CD4-positive, alpha-beta memory T cell (primary cell): ENCODE data around the gene TYROBP. TPM values are rescaled to one million over a fixed set of nuclear protein-coding genes. Genes with fewer than 3 reads are reported as not detected.

Source experiments
- CTCF ChIA-PET: fragments of 350-600 bp; sonication (Branson Sonifier 250); formaldehyde crosslinking; loops from one replicate; lab custom pipeline; 2021; ENCODE audit warnings: inconsistent platforms; ENCODE audit not compliant: partially characterized antibody; lab: Charles Lee
- POLR2A ChIA-PET: fragments of 350-600 bp; sonication (Branson Sonifier 250); formaldehyde crosslinking; loops from one replicate; lab custom pipeline; 2021; ENCODE audit not compliant: partially characterized antibody; lab: Charles Lee
- DNase-seq, 5 donors: peaks; one replicate each; pipeline versions ENCODE4 v3.0.0 to v3.0.0-alpha.2; 2020 to 2022; ENCODE audit warnings: mixed read lengths in 1 of 5
- H3K27ac ChIP-seq: one replicate; pipeline ENCODE4 v1.7.0; 2013; ENCODE audit warnings: low read depth, low read length
- H3K27me3 ChIP-seq: 2 replicates; pipeline ENCODE4 v1.7.0; 2013; ENCODE audit warnings: mild to moderate bottlenecking, low read length, moderate library complexity; ENCODE audit not compliant: insufficient read depth
- H3K36me3 ChIP-seq: 2 replicates; pipeline ENCODE4 v1.7.0; 2013; ENCODE audit warnings: mild to moderate bottlenecking, low read length, moderate library complexity; ENCODE audit not compliant: insufficient read depth
- H3K4me1 ChIP-seq: 2 replicates; pipeline ENCODE4 v1.7.0; 2013; ENCODE audit warnings: mild to moderate bottlenecking, low read length, moderate library complexity; ENCODE audit not compliant: insufficient read depth
- H3K4me3 ChIP-seq, 2 donors: one replicate each; pipeline ENCODE4 v1.7.0; 2013; ENCODE audit warnings: low read length in 2 of 2, mild to moderate bottlenecking in 1 of 2
- H3K9me3 ChIP-seq, 2 donors: one replicate each; pipeline ENCODE4 v1.7.0; 2013; ENCODE audit warnings: low read length in 2 of 2, control low read depth in 1 of 2; ENCODE audit not compliant: control insufficient read depth in 1 of 2
- H3K27ac Mint-ChIP-seq, 7 donors: one replicate each; pipeline ENCODE4 v1.8.0; 2020 to 2021; ENCODE audit warnings: mixed read lengths in 7 of 7, mild to moderate bottlenecking in 6 of 7, inconsistent platforms in 3 of 7, moderate library complexity in 3 of 7
- H3K27me3 Mint-ChIP-seq, 2 donors: one replicate each; pipeline ENCODE4 v1.8.0; 2020 to 2021; ENCODE audit warnings: mixed read lengths in 2 of 2
- H3K36me3 Mint-ChIP-seq, 2 donors: one replicate each; pipeline ENCODE4 v1.8.0; 2020 to 2021; ENCODE audit warnings: mixed read lengths in 2 of 2, inconsistent platforms in 1 of 2, mild to moderate bottlenecking in 1 of 2
- H3K4me1 Mint-ChIP-seq, 4 donors: one replicate each; pipeline ENCODE4 v1.8.0; 2020 to 2021; ENCODE audit warnings: mixed read lengths in 4 of 4, mild to moderate bottlenecking in 1 of 4
- H3K4me3 Mint-ChIP-seq, 8 donors: one replicate each; pipeline ENCODE4 v1.8.0; 2020 to 2021; ENCODE audit warnings: mixed read lengths in 8 of 8, mild to moderate bottlenecking in 7 of 8, moderate library complexity in 6 of 8, inconsistent platforms in 3 of 8
- H3K9me3 Mint-ChIP-seq, 8 donors: one replicate each; pipeline ENCODE4 v1.8.0; 2020 to 2021; ENCODE audit warnings: mixed read lengths in 8 of 8, mild to moderate bottlenecking in 5 of 8, inconsistent platforms in 3 of 8, moderate library complexity in 1 of 8
- intact Hi-C: fragments of 100-400 bp; cut with micrococcal nuclease; formaldehyde crosslinking; loops from one replicate; pipeline ENCODE4 v1.15.1; 2023
- polyA plus RNA-seq, 2 donors: library from polyadenylated mRNA; unstranded; fragments of 300-500 nt; fragmentation: Illumina TruSeq; gene quantifications; one replicate each; pipeline ENCODE4 v1.2.3, GENCODE V29; 2021
- total RNA-seq, 2 experiments: library from RNA; stranded (reverse); gene quantifications; one replicate each; pipeline ENCODE4 v1.2.3, GENCODE V29; 2021

Gene TYROBP
- total and polyA plus RNA-seq, 4 experiments from 2014 or later, result 2.3 to 17.3 (median 7.6) TPM

- peaks cover 7 to 29% of the 10 kb centered on the region in 2 donors for H3K36me3 Mint-ChIP-seq
- Histone ChIP-seq H3K27ac (peak within 1 kb of the TSS; percentile 100), H3K36me3 (peaks cover 2% of the 10 kb centered on the region), H3K9me3 (no peaks in the 10 kb centered on the region), H3K4me3 (peak within 1 kb of the TSS; percentile 92 to 96), H3K27me3 (no peaks in the 10 kb centered on the region), H3K4me1 (peaks cover 53% of the 10 kb centered on the region)
- H3K9me3 Mint-ChIP-seq, result no peaks in the 10 kb centered on the region
- H3K4me1 Mint-ChIP-seq, result peaks cover 22 to 78% (median 50%) of the 10 kb centered on the region in 4 donors
- H3K27ac Mint-ChIP-seq, result peak within 1 kb of the TSS; percentile 92 to 99 (median 98)
- CTCF ChIA-PET, result no interaction called here
- H3K4me3 Mint-ChIP-seq, result peak within 1 kb of the TSS; percentile 88 to 100 (median 99)
- peak; percentile 60 to 78 (median 72) for DNase-seq
- H3K27me3 Mint-ChIP-seq, result no peaks in the 10 kb centered on the region
- POLR2A ChIA-PET, result interaction anchor here (1.5 to 5.2 kb wide), 7 partner anchors 21 to 157 kb away, joined by 3 to 73 read pairs (median 9); partner anchors contain the start of genes PSENEN and U2AF1L4
- intact Hi-C loops, result loop anchor here (2.0 to 5.0 kb wide), 2 partner anchors 157 to 690 kb away; partner anchors contain the start of genes PSENEN and U2AF1L4
Observed at GRCh38 chr19:35901854-35902661, 6.0 kb downstream of the TYROBP start, which contains the start of gene HCST. Gene HCST (plus strand): TSS chr19:35902529. CDS start chr19:35902594, 65 bp downstream.

- Histone ChIP-seq H3K4me1 (peaks cover 62% of the 10 kb centered on the region), H3K9me3 (no peaks in the 10 kb centered on the region), H3K27ac (peak overlapping the region; percentile 100), H3K27me3 (no peaks in the 10 kb centered on the region), H3K4me3 (peak overlapping the region in 1 of 2 donors; percentile 96), H3K36me3 (peaks cover 11% of the 10 kb centered on the region)
- peak overlapping the region; percentile 94 to 100 (median 99) for H3K4me3 Mint-ChIP-seq
- intact Hi-C loops, result loop anchor here (5.0 kb wide), 1 partner anchor 689 kb away; no protein-coding TSS in a partner anchor
- ChIA-PET POLR2A (interaction anchor here (0.6 to 2.6 kb wide), 14 partner anchors 8 to 205 kb away, joined by 3 to 24 read pairs (median 4); partner anchors contain the start of genes IGFLR1 and KMT2B), CTCF (interaction anchor here (0.8 kb wide), 1 partner anchor 30 kb away, joined by 4 read pairs; no protein-coding TSS in a partner anchor)
- no peak for DNase-seq
- peaks cover 21 to 75% (median 52%) of the 10 kb centered on the region in 4 donors for H3K4me1 Mint-ChIP-seq
- H3K36me3 Mint-ChIP-seq, result peaks cover 7 to 29% of the 10 kb centered on the region in 2 donors
- H3K27ac Mint-ChIP-seq, result peak overlapping the region; percentile 92 to 99 (median 98)
- H3K9me3 Mint-ChIP-seq, result no peaks in the 10 kb centered on the region
- H3K27me3 Mint-ChIP-seq, result no peaks in the 10 kb centered on the region
Observed at GRCh38 chr19:35901055-35901644, 6.9 kb downstream of the TYROBP start.

DNA sequence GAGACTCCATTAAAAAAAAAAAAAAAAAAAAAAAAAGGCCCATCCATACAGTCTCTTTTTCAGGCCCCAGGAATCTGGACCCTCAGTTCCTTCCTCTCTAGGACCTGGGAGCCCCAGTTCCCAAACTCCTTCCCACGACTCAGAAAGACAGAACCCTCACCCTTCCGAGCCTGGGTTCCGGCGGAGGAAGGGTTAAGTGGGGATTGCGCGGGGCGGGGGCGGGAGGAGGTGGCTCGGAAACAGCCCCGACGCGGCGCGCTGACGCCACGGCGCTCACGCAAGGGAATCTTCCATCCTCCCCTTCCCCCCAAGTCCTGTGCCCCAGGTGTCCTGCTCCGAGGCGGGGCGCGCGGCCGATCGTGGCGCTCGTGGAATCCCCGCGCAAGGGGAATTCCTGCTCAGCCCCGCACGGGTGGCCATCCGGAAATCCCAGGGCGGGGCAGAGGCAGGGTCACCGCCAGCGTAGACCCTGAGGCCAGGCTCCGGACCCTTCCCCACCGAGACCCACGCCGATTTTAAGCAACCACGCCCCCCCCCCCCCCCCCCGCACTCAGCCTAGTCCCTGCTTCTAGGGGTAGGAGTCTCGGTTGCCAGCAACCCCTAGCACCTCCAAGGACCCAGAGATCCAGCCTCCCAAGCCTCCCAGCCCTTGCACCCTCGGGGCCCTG, 8.4 kb downstream of the TYROBP start:
- POLR2A ChIA-PET, result interaction anchor here (1.1 to 2.3 kb wide), 7 partner anchors 12 to 252 kb away, joined by 3 to 24 read pairs (median 10); partner anchors contain the start of genes COX6B1 and KMT2B
- H3K9me3 Mint-ChIP-seq, result no peaks in the 10 kb centered on the region
- CTCF ChIA-PET, result interaction anchor here (1.0 kb wide), 1 partner anchor 26 kb away, joined by 3 read pairs; no protein-coding TSS in a partner anchor
- peak overlapping the region; percentile 92 to 99 (median 98) for H3K27ac Mint-ChIP-seq
- DNase-seq, result peak; percentile 86 to 94 (median 88)
- peak overlapping the region; percentile 94 to 100 (median 98) for H3K4me3 Mint-ChIP-seq
- Histone ChIP-seq H3K27me3 (no peaks in the 10 kb centered on the region), H3K27ac (peak overlapping the region; percentile 100), H3K36me3 (peaks cover 19% of the 10 kb centered on the region), H3K4me3 (peak overlapping the region; percentile 52 to 96), H3K9me3 (no peaks in the 10 kb centered on the region), H3K4me1 (peaks cover 67% of the 10 kb centered on the region)
- intact Hi-C loops, result loop anchor here (1.0 to 10.0 kb wide), 4 partner anchors 32 to 687 kb away; partner anchors contain the start of genes OVOL3, POLR2I and TBCB
- H3K4me1 Mint-ChIP-seq, result peaks cover 23 to 73% (median 53%) of the 10 kb centered on the region in 4 donors
- H3K36me3 Mint-ChIP-seq, result peaks cover 13 to 36% of the 10 kb centered on the region in 2 donors
- H3K27me3 Mint-ChIP-seq, result no peaks in the 10 kb centered on the region

DNA sequence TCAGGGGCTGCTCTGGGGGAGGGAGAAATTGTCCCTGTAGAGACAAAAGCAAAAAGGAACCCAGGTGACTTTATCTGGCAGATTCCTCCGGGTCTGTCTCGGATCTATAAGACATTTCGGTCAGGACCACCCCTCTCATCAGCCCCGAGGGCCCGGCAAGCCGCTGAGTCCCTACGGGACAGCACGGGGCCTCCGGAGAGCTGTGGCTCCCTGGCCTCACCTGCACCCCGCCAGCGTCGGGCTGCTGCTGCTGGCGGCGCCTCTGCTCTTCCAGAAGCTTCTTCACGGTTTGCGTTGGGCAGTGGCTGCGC, 9.6 kb downstream of the TYROBP start:
- no peaks in the 10 kb centered on the region for H3K27me3 Mint-ChIP-seq
- peaks cover 16 to 61% (median 42%) of the 10 kb centered on the region in 4 donors for H3K4me1 Mint-ChIP-seq
- H3K4me3 Mint-ChIP-seq, result peak overlapping the region; percentile 94 to 100 (median 98)
- CTCF ChIA-PET, result interaction anchor here (0.9 kb wide), 1 partner anchor 16 kb away, joined by 5 read pairs; no protein-coding TSS in a partner anchor
- Histone ChIP-seq H3K4me1 (peaks cover 57% of the 10 kb centered on the region), H3K9me3 (no peaks in the 10 kb centered on the region), H3K36me3 (peaks cover 27% of the 10 kb centered on the region), H3K4me3 (peak overlapping the region; percentile 84 to 96), H3K27ac (peak overlapping the region; percentile 100), H3K27me3 (no peaks in the 10 kb centered on the region)
- intact Hi-C loops, result loop anchor here (10.0 kb wide), 1 partner anchor 216 kb away; the partner anchor contains the start of genes OVOL3, POLR2I and TBCB
- no peaks in the 10 kb centered on the region for H3K9me3 Mint-ChIP-seq
- H3K36me3 Mint-ChIP-seq, result peaks cover 13 to 37% of the 10 kb centered on the region in 2 donors
- peak overlapping the region; percentile 92 to 99 (median 98) for H3K27ac Mint-ChIP-seq
- no peak for DNase-seq
- POLR2A ChIA-PET, result interaction anchor here (0.6 to 2.8 kb wide), 8 partner anchors 9 to 265 kb away, joined by 3 to 28 read pairs (median 3); no protein-coding TSS in a partner anchor

- CTCF ChIA-PET, result interaction anchor here (0.9 to 1.9 kb wide), 3 partner anchors 15 to 33 kb away, joined by 3 to 9 read pairs (median 5); no protein-coding TSS in a partner anchor
- Histone ChIP-seq H3K27me3 (no peaks in the 10 kb centered on the region), H3K4me1 (peaks cover 54% of the 10 kb centered on the region), H3K27ac (peak overlapping the region; percentile 100), H3K36me3 (peaks cover 32% of the 10 kb centered on the region), H3K4me3 (peak overlapping the region; percentile 84 to 96), H3K9me3 (no peaks in the 10 kb centered on the region)
- Mint-ChIP-seq H3K9me3 (no peaks in the 10 kb centered on the region), H3K4me3 (peak overlapping the region; percentile 94 to 100 (median 98)), H3K27ac (peak overlapping the region; percentile 79 to 98 (median 90)), H3K27me3 (no peaks in the 10 kb centered on the region), H3K4me1 (peaks cover 18 to 55% (median 37%) of the 10 kb centered on the region in 4 donors), H3K36me3 (peaks cover 18 to 38% of the 10 kb centered on the region in 2 donors)
- POLR2A ChIA-PET, result interaction anchor here (0.6 to 2.8 kb wide), 8 partner anchors 10 to 264 kb away, joined by 3 to 28 read pairs (median 3); no protein-coding TSS in a partner anchor
- no peak for DNase-seq
- intact Hi-C loops, result loop anchor here (10.0 kb wide), 1 partner anchor 217 kb away; the partner anchor contains the start of genes OVOL3, POLR2I and TBCB
Observed at GRCh38 chr19:35897706-35898451, 10.2 kb downstream of the TYROBP start.
